ENCODE data around the gene ZNF740.

DNA sequence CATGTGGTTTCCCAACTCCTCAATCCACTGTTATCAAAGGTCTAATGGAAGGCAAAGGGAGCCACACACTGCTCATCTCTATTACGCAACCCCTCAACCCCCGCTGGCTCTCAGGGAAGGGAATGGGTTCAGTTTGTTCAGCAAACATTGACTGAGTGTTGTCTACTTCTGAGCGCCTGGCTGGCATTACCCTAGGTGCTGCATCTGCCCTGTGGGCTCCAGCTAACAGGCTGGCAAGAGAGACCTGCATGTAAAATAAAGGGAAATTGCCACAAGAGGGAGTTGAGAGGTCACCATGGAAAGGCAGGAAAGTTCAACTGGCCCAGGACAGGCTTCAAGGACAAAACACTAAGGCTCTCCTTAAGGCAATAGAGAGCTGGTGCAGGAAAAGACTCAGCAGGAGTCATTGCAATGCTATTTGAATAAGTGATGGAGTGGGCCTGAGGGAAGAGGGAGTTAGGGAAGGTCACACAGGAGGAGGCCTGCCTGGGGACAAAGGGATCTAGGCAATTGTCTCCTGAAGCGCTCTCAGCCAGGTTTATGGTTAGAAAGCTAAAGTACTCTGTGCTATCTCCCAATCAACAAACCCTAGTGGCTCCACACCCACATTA, 5.5 kb upstream of the ZNF740 start:
- TF ChIP-seq, protein P1, sequence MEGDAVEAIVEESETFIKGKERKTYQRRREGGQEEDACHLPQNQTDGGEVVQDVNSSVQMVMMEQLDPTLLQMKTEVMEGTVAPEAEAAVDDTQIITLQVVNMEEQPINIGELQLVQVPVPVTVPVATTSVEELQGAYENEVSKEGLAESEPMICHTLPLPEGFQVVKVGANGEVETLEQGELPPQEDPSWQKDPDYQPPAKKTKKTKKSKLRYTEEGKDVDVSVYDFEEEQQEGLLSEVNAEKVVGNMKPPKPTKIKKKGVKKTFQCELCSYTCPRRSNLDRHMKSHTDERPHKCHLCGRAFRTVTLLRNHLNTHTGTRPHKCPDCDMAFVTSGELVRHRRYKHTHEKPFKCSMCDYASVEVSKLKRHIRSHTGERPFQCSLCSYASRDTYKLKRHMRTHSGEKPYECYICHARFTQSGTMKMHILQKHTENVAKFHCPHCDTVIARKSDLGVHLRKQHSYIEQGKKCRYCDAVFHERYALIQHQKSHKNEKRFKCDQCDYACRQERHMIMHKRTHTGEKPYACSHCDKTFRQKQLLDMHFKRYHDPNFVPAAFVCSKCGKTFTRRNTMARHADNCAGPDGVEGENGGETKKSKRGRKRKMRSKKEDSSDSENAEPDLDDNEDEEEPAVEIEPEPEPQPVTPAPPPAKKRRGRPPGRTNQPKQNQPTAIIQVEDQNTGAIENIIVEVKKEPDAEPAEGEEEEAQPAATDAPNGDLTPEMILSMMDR (IDR thresholded peaks at IDR 0.05 in 2 of 3, conservative IDR thresholded peaks at IDR 0.05 in 1 of 3; ENCODE audit: control insufficient read depth in 2 of 3, extremely low read depth in 1 of 3, insufficient read depth in 1 of 3, low read depth in 3 of 3, low read length in 3 of 3), result peak in 2 of 3 experiments; percentile 19 to 33; a peak in 2 of 6 replicates
- TF ChIP-seq, protein P2, sequence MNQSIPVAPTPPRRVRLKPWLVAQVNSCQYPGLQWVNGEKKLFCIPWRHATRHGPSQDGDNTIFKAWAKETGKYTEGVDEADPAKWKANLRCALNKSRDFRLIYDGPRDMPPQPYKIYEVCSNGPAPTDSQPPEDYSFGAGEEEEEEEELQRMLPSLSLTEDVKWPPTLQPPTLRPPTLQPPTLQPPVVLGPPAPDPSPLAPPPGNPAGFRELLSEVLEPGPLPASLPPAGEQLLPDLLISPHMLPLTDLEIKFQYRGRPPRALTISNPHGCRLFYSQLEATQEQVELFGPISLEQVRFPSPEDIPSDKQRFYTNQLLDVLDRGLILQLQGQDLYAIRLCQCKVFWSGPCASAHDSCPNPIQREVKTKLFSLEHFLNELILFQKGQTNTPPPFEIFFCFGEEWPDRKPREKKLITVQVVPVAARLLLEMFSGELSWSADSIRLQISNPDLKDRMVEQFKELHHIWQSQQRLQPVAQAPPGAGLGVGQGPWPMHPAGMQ (IDR thresholded peaks at IDR 0.05; ENCODE audit: borderline replicate concordance), result no peak
- TF ChIP-seq DPF2 (IDR thresholded peaks at IDR 0.05), result no peak
- no peak for TF ChIP-seq BRCA1 (IDR thresholded peaks at IDR 0.05; ENCODE audit: low read depth, low read length)
- no peak for TF ChIP-seq ZNF687 (IDR thresholded peaks at IDR 0.05)
- TF ChIP-seq POLR2A (IDR thresholded peaks at IDR 0.05; ENCODE audit: low read depth, low read length), result no peak
- TF ChIP-seq FOXK2 (IDR thresholded peaks at IDR 0.05), result no peak
- TF ChIP-seq POLR2AphosphoS5 (IDR thresholded peaks at IDR 0.05; ENCODE audit: low read length), result no peak
- TF ChIP-seq, protein P3, sequence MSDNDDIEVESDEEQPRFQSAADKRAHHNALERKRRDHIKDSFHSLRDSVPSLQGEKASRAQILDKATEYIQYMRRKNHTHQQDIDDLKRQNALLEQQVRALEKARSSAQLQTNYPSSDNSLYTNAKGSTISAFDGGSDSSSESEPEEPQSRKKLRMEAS (IDR thresholded peaks at IDR 0.05; ENCODE audit: low read depth, low read length), result no peak
- TF ChIP-seq KDM1A (IDR thresholded peaks at IDR 0.05; ENCODE audit: borderline replicate concordance), result no peak
- no peak for TF ChIP-seq CREB1 (IDR thresholded peaks at IDR 0.05; ENCODE audit: low read depth)
- no peak for TF ChIP-seq ESRRA (IDR thresholded peaks at IDR 0.05; ENCODE audit: low read length)
- no peak for TF ChIP-seq BCLAF1 (IDR thresholded peaks at IDR 0.05)
- no peak for TF ChIP-seq ZNF24 (IDR thresholded peaks at IDR 0.05)

All from GM12878 (cell line).